G401.6 (cell line): Measurements from ENCODE around the gene BACE2.
"Not testable (repeated sequence)": the region's sequence is repeated elsewhere in the genome, so short reads cannot be mapped to it uniquely, and the experiment has no call there.

Experiments
- FAIRE-seq: peaks from 2 replicates; lab custom pipeline; 2012; peaks lifted over from hg19 to GRCh38; lab: Jason Lieb, UNC

Gene BACE2

DNA sequence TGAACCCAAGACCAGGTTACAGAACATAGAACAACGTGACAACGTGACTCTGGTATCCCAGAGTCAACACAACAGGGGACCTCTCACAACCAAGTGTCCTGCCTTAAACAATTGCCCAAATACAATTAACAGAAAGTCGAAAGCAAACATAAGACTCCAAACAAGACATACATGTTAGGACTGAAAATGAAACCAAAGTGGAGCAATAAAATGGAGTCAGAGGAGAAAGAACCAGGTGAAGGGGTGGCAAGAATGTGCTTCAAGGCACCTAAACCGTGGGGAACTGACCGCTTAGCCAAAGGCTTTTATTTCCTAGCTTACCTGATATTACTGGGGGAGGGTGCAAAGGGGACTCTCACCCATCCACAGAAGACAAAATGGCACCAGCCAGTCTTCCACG lies 17.8 kb downstream of the BACE2 start:
- no peak for FAIRE-seq

DNA sequence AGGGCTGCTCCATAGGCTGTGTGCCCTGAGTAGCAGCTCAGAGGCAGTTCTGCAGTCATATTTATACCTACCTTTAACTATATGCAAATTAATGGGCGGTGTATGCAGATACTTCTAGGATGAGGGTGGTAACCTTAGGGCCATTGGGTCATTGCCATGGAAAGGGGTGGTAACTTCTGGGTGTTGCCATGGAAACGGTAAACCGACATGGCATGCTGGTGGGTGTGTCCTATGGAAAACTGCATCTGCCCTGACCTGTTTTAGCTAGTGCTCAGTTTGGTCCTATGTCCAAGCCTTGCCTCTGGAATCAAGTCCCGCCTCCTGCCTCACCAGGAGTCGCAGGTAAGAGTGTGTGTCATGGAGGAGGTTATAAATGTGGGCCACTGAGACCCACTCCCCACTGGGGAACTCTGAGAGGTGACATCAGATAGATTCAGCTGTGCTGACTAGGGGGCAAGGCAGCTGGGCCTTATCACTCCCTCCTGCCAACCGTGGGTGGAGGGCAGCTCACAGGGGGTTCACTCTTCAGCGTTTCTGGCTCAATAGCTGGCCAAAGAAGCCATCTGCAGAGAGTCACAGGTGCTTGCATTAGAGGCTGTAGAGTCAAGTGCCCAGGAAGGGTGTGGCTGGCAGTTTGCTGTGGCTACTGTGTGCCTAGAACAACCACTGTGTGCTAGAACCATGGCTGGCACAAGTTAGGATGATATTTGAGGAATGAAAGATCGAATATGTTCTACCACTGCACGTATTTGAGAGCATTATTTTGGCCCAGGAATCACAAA lies 19.0 kb downstream of the BACE2 start:
- no peak for FAIRE-seq

DNA sequence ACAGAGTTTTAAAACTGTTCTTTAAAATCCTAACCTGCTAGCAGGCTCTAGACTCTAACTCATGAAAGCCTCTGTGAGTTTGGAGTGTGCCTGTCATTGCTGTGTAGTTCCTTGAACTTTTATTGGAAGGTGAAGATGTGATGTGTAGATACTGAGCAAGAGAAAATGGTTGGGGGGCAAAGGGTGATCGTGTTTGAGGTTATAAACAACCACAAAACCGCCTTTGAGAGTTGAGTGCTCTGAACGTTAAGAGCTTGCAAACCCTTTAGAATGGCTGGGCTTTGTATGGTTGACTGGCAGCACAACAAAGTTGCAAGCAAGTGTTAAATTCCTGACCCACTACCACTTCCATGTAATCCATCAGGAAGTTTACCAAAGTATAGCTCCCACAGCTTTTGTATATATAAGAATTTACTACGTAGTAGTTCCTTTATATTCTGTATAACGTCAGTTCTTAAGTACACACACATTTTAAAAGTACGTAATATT lies 19.6 kb downstream of the BACE2 start:
- FAIRE-seq = no peak

DNA sequence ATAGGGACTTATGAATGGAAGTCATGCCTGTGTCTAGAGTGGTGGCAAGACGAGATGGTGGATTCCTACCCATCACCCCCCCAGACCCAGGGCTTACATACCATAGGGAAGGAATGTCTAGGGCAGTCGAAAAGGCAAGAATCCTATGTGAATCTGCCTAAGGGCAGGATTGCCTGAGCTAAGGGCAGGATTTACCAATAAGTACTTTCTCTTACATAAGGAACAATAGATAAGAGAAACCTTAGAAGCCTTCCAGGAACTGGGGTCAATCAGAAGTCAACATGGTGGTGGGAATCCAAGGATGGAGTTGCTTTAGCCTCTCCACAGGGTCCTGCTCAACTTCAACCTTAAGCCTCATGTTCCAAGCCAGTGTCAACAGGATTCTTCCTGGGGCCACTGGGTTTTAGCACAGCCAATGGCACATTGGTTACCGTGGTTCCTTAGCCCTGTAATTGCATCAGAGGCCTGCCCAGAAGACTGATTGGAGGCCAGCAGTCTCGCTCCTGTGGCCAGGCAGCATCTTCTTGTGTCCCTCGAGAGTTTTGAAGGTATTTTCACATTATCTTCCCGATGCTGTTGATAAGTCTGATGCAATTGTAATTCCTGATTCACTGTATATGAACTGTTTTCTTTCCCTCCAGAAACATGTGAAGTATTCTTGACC lies 20.7 kb downstream of the BACE2 start:
- no peak for FAIRE-seq

DNA sequence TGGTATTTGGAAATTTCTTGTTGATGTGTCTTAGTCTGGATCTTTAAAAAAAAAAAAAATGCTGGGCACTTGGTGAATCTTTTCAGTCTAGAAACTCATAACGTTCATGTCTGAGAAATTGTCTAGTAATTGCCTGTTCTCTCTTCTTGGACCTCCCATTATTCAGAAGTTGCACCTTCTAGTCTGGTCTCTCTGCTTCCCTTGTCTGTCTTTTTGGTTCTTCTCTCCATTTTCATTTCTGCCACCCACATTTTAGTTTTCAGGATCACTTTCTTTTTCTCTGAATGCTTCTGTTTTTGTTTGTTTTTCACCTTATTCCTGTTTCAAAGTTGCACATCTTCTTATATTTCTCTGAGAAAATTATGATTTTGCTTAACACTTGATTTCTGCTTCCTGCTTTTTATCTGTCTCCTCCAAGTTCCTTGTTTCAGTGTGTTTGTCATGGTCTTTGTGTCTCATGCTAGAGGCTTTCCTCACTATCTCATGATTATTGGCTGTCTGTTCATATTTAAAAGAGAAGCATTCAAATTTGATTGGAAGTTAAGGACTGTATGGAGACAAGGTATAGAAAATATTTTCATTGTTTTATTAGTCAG lies 21.3 kb downstream of the BACE2 start:
- FAIRE-seq = no peak

DNA sequence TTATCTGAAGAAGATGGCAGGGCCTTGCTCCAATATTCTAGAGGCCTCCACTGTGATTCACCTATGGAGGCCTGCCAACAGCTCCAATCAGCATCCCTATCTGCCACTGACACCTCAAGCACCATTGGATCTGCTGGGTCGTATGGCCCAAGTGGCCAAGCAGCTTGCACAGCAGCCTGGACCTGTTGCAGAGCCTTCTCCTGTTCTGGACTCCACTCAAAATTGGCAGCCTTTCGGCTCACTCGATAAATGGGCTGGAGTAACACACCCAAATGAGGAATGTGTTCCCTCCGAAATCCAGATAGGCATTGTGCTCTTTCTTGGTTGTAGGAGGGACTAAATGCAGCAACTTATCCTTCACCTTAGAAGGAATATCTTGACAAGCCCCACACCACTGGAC lies 24.6 kb downstream of the BACE2 start:
- FAIRE-seq = not testable (repeated sequence)

DNA sequence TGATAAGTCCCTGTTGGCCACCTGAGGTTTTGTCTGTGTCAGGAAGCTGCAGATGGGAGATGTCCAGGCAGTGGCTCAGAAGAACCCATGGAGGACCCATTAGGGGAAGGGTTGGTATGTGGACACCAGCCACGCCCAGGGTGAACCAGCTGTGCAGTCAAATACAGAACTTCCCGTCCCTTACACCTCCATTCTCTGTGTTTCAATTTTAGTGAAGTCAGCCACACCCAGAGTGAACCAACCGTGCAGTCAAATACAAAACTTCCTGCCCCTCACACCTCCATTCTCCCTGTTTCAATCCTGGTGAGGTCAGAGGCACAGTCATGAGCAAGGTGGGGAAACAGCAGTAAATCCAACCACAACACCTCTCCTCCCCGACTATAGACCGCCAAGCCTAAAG lies 27.4 kb downstream of the BACE2 start:
- FAIRE-seq = no peak

DNA sequence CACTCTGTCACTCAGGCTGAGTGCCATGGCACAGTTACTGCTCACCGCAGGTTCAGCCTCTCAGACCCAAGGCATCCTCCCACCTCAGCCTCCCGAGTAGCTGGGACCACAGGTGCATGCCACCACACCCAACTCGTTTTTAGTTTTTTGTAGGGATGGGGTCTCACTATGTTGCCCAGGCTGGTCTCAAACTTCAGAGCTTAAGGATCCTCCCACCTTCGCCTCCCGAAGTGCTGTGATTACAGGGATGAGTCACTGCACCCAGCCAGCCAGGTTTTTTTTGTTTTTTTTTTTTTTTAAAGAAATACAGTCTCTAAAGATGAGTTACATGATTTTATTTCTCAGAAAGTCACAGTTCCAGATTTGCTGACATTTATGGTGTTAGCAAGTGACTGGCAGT lies 29.0 kb downstream of the BACE2 start:
- no peak for FAIRE-seq

DNA sequence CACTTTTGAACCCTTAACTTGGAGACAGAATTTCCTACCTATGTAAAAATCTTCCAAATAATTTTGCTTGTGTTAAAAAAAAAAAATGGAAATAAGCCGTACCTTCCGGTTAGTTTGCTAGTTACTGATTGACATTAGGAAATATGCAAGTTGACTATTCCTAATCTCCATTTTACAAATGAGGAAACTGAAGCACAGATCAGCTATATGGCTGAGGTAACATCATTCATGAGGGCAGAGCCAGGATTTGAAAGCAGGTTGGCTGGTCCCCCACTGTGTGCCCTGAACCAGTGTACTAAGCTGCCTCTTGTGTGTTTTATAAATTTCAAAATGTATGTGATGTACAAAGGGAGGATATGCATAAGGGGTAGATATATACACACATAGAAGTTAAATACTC lies 29.6 kb downstream of the BACE2 start:
- no peak for FAIRE-seq

DNA sequence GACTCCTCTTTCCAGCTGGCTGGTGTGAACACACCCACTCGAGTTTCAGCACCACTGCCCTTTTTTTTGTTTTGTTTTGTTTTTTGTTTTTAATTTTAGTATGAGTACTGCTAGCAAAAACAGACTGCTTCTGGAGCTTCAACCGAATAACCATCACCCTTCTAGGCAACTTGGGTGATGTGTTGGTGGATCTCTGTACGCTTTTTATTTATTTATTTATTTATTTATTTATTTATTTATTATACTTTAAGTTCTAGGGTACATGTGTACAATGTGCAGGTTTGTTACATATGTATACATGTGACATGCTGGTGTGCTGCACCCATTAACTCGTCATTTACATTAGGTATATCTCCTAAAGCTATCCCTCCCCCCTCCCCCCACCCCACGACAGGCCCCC lies 30.7 kb downstream of the BACE2 start:
- not testable (repeated sequence) for FAIRE-seq

DNA sequence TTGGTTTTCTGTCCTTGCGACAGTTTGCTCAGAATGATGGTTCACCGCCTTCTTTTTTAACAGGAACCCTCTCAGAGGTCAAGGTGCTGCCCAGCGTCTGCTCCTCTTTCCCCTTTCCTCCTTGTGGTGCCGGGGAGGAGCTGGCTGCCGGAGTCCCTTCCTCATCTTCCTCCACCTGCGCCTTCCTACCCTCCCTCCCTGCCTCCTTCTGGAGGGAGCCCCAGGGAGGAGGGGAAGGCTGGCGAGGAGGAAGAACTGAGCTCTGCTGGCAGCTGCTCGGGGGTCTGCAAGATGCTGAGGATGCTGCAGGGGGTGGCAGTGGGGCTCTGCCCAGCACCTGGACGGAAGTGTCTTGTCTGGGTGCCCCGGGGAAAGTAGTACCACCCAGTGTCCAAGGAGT lies 31.2 kb downstream of the BACE2 start:
- no peak for FAIRE-seq

DNA sequence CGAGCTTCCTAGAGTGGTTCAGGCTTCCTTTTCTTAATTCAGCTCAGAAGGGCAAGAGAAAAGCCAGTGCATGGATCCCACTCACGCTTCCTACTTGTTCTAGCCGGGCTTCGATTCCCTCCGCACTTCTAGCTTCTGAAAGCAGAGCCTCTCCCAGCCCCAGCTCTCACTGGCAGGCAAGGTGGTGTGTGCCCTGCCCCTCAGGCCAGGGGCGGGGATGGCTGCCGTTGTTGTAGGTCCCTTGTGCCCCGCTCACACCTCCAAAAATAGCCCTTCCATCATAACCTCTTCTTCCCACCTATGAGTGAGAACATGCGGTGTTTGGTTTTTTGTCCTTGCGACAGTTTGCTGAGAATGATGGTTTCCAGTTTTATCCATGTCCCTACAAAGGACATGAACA lies 31.6 kb downstream of the BACE2 start:
- FAIRE-seq = no peak

DNA sequence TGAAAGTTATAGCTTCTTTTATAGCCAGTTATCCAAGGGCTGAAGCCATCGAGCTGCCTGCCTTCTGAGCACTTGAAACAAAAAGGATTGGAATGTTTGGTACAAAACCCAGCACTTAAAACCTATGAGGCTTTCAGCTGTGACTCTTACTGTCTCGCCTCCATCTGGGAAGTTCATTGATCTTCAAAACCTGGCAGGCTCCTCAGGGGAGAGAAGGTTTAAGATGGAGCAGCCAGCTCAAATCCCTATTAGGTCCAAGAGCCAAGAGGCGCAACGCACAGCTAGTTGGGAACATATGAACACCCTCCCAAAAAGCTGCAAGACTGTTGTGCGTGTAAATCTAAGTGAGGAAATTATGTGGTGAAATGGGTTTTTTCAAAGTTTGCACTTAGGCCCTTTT lies 33.4 kb downstream of the BACE2 start:
- FAIRE-seq = no peak

DNA sequence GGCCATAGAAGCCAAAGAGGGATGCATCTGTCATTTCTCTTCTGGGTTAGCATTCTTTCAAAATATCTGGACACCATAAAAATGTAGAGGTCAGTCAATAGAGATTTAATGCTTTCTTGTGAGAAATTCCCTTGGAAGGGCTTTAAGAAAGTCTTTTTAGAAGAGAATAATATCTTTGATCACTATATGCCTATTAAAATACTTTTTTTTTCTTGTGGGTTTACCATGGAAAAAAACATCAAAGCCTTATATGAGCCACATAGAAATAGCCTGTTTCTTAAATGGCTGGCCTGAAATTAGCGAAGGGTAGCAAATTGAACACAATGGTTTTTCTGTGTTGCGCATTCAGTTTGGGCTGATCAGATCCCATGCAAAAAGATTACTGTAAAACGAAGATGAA lies 36.8 kb downstream of the BACE2 start:
- FAIRE-seq = no peak

DNA sequence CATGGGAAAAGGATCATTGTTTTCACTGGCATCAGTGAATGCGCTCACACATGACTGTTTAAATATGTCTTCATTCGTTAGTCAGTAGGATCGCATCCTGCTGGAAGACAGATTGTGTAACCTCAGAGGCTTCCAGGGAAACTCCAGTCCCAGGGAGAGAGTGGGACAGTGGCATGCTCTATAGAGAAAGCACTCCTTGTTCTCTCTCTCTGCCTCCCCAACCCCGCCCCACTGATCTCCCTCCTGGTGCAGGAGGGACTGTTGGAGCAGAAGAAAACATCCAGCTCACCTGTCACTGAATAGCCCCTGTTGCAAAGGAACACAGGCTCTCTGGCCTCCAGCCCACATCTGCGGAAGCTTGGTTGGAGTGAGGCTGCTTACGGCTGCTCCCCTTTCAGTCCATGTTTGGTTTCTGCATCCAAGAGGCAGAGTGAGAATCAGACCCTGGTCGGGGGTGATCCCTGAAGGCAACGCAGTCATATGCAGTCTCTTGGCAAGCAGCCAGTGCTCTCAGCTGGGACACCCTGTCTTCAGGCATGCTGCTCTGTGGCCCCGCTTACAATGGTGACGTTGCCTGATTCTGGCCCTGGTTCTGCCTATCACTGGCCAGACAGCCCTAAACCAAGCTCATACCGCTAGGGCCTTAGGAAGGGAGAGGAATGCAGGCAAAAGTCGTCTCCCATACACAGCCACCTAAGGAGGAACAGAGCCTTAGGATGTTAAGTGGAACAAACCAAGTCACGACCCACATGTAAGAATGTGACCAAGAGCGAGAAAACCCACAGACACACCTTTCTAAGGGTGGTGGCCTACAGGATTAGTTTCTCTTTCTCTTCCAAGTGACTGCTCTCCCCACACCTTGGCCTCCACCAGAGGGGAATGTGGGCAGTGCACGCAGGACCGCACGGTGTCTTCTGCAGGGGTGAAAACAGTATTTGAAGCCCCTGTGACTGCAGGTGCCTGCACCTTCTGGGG lies 39.7 kb downstream of the BACE2 start:
- FAIRE-seq = no peak

DNA sequence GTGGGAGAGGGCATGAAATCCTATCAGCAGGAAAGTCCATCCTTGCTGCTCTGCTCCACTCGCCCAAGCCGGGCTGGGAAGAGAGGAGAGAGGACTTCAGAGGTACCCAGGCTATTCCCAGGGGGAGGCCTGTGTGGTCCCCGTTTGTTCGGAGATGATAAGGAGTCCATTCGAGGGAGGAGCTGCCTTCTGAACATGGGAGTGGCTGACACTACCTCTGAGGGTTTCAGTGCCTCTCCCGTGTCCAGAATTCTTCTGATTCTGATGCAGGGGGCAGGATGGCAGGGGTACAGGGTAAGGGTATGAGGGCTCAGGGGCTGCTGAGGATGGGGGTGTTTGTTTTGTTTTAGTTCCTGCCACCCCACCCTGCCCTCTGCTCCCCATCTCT lies 40.4 kb downstream of the BACE2 start:
- FAIRE-seq = no peak

DNA sequence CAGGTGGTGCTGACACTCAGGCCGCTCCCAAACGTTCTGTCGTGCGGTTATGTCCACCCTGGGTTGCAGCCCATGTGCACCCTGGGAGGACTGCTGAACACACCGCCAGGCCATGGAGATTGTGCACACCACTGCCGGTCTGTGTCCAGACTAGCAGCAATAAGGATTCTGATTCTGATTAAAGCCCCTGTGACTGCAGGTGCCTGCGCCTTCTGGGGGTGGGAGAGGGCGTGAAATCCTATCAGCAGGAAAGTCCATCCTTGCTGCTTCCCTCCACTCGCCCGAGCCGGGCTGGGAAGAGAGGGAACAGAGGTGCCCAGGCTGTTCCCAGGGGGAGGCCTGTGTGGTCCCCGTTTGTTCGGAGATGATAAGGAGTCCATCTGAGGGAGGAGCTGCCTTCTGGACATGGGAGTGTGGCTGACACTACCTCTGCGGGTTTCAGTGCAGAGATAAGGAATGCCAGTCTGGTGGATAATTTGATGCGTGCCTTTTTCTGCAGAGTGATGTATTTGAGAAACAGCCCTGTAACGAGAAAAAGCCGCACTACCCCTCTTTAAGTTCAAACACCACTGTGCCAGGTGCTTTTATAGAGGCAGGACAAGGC lies 41.2 kb downstream of the BACE2 start:
- no peak for FAIRE-seq

DNA sequence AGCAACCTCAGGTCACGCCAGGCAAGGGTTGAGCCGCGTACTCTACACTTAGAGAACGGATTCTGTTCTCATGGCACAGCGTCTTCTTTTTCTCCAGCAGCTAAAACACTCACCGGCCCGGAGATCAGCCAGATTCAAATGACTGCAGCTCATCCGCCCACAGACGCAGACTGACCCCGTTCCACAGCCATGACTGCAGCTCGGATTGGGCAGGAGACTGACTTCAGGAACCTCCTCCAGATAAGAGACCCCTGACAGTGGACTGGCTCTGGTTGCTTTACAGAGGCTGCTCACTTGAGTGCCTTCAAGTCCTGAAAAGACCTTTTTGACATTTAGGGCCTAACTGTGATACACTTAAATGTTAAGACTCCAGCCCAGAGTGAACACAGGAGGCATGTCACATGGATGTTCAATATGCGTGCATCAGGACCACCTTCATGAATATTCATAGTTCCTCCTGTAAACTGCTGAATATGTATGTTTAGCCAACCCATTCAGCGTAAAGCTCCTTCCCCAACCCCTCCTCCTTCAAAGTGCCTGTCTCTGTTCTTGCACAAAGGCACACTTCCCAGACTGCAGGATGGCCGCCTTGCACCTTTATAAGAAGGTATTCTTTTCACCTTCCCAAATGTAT lies 42.6 kb downstream of the BACE2 start:
- no peak for FAIRE-seq

DNA sequence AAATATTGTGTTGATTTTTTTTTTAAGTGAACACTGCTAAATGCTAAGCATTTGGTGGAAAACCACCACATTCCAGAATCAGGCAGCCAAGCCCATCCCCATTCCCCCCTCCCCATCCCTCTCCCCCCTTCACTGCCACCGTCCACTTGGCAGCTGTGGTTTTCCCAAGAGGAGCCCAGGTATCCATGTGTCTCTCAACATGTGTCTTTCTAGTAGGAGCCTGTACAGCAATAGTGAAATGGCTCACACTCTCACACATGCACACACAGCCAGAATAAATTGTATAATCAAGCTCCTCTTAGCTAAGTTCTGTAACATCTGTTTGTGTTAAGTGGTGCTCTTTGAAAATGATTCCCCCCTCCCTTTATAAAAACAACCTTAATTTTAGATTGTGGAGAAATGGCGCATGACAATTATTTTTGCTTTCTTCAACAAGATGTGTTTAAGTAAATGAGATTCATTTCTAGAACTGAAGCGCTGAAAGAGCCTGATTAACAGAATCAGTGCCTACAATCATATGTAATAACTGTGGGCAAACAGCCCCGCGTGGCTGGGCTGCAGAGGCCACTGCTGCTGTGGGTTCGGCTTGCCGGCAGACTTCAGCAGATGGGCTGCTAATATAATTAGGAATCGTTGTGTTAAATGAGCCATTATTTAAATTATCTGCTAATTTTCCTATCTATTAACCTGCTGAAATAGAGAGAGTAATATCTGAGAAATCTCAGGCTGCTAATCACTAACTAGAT lies 43.3 kb downstream of the BACE2 start:
- no peak for FAIRE-seq

DNA sequence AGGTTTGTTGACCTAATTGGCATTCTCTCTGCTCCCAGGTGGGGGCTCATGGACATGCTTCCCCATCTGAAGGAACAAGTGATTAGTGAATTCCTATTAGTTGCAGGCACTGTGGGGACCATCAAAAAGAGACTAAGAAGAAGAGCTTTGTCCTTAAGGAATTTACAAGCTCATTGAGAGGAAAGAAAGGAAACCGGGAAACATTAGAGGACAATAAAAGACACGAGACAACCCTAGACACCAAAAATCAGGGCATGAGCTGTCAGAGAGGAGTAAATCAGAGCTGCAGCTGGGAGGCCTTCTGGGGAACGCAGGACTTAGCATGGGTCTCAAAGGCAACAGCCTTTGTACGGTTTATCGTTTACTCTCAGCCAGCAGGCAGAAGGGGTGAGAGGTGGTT lies 45.1 kb downstream of the BACE2 start:
- no peak for FAIRE-seq
